HG02759 (cell line): ENCODE data around the gene XPO1.

ENCODE experiments used
- ATAC-seq: cut with Tn5 transposase; IDR thresholded peaks from one replicate; pipeline ENCODE4 v1.9.1; 2021; ENCODE audit warnings: mild to moderate bottlenecking, moderate library complexity; ENCODE audit not compliant: unreplicated experiment

Gene XPO1

DNA sequence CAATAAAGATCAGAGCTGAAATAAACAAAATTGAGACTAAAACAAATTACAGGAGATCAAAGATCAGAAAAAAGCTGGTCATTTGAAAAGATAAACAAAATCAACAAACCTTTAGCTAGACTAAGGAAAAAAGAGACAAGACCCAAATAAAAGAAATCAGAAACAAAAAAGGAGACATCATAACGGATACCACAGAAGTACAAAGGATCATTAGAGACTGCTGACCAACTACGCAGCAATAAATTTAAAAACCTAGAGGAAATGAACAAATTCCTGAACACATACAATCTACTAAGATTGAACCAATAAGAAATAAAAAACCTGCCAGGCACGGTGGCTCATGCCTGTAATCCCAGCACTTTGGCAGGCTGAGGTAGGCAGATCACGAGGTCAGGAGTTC lies 101.0 kb downstream of the XPO1 start:
- ATAC-seq = no peak

GRCh38 chr2:61436092-61436491 lies 102.1 kb downstream of the XPO1 start:
- no peak for ATAC-seq

DNA sequence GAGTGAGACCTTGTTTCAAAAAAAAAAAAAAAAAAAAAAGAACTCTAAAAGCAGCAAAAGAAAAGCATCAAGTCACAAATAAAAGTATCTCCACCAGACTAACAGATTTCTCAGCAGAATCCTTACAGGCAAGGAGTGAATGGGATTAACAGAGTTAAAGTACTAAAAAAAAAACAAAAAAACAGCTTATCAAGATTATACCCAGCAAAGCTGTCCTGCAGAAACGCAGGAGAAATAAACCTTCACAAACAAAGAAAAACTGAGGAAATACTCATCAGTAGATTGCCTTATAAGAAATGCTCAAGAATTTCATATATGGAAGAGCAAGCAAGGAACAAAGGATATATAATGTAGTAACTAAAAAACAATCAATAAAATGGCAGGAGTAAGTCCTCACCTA lies 102.9 kb downstream of the XPO1 start:
- ATAC-seq = no peak

DNA sequence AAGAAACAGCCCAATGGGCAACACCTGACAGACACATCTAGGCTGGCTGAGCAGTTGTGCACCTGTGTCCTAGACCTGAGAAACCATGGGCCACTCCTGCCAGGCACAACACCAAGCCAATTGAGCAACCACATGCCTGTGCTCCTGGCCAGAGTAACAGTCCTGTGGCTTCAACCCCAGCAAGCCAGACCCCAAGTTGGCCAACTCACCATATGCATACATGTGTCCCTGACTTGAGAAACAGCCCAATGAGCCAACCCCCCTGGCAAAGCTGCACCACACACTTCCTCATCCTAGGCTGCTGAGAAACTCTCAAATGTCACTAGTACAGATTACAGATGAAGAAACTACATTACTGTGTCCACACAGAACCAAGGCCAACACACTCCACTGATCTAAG lies 103.8 kb downstream of the XPO1 start:
- ATAC-seq = no peak

DNA sequence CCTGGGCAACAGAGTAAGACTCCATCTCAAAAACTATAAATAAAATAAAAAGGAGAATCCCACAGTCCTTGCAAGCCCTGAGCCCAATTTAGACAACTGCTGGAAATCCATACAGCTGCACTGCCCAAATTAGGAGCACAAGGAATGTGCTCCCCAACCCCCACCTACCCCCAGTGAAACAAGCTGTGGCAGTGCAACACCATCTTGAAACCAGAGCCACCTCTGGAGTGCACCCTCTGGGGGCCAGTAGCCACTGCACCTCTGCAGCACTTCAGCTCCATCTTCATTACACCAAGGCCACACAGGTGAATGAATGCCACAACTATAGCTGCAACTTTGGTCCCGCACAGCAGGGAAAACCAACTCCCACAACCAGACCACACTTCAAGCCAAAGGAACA lies 104.5 kb downstream of the XPO1 start:
- no peak for ATAC-seq

DNA sequence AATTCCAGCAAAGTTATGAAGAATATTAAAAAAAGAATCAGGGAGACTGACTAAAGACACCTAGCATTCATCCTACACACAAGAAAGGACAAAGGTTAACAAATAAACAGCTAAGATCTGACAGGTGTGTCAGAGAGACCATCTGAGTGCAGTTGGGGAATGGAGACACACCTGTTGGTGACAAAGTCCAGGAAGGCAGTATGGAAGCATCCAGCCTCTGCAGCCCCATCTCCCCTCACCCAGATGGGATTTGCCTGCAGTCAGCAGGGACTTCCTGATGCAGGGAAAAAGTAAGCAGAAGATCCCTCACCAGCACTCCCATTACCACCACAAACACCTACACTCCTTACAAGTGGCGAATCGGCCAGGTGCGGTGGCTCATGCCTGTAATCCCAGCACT lies 105.2 kb downstream of the XPO1 start:
- no peak for ATAC-seq

GRCh38 chr2:61431345-61431744 lies 106.8 kb downstream of the XPO1 start:
- ATAC-seq = no peak
